ENCODE measurements around the gene PDE11A.
"Not testable (repeated sequence)": the region's sequence is repeated elsewhere in the genome, so short reads cannot be mapped to it uniquely, and the experiment has no call there.

GRCh38 chr2:178079279-178079678, 6.7 kb upstream of the PDE11A start:
- TF ChIP-seq CTCF (conservative IDR thresholded peaks at IDR 0.05); ZFX (IDR thresholded peaks at IDR 0.05): not testable (repeated sequence)

All from C4-2B (cell line).